K562 (cell line): ENCODE measurements around the gene ELK4. TPM values are rescaled to one million over a fixed set of nuclear protein-coding genes. Genes with fewer than 3 reads are reported as not detected.
A peak's percentile ranks its signal among the peaks of the same experiment; 100 is the strongest.

Experiments
- ATAC-seq: fragments of 200-7000 bp; cut with Tn5 transposase; 3 replicates; pipeline ENCODE4 v1.9.1; 2020; ENCODE audit warnings: moderate library complexity
- BruUV-seq: library from RNA; stranded (reverse); fragments of 400-500 nt; replicated peaks from 2 replicates; lab custom pipeline; 2021; lab: Mats Ljungman, UMichigan
- CTCF ChIA-PET: fragments of 300-600 bp; formaldehyde crosslinking; extraction: SDS; loops from one replicate; lab custom pipeline; 2021; ENCODE audit warnings: low intra/inter-chr PET ratio; lab: Yijun Ruan, JAX
- POLR2A ChIA-PET: fragments of 300-600, 350-650 bp; sonication (Branson Sonifier 250); formaldehyde crosslinking; extraction: SDS; loops from one replicate; lab custom pipeline; 2021; ENCODE audit warnings: antibody characterized with exemption, inconsistent platforms; lab: Yijun Ruan, JAX
- DNase-seq, 4 experiments: peaks; one replicate each; pipeline versions ENCODE4 v3.0.0 to v3.0.0-alpha.2; 2011 to 2018; ENCODE audit warnings: low spot score in 3 of 4, mixed read lengths in 3 of 4; ENCODE audit errors: extremely low read depth in 1 of 4
- FAIRE-seq: peaks from 2 replicates; lab custom pipeline; 2011; peaks lifted over from hg19 to GRCh38; lab: Jason Lieb, UNC
- H2AFZ ChIP-seq: 2 replicates; pipeline ENCODE4 v1.6.0; 2011; ENCODE audit warnings: low read depth, low read length, control low read depth, inconsistent platforms
- H3K27ac ChIP-seq: fragments of 200-600 bp; 3 replicates; pipeline ENCODE4 v1.8.0; 2011; ENCODE audit warnings: low read depth, mild to moderate bottlenecking, control low read depth, inconsistent platforms, low read length, moderate library complexity, mixed read lengths; ENCODE audit errors: extremely low read depth
- H3K27me3 ChIP-seq, 2 experiments: fragments of 300-600 bp in 1 of 2; 2 replicates in 1 of 2; 3 replicates in 1 of 2; pipeline versions ENCODE4 v1.6.0 to v1.8.0; 2011; ENCODE audit warnings: inconsistent platforms in 2 of 2, low read length in 2 of 2, mild to moderate bottlenecking in 1 of 2, mixed read lengths in 1 of 2, moderate library complexity in 1 of 2; ENCODE audit not compliant: control insufficient read depth in 2 of 2, insufficient read depth in 2 of 2
- H3K36me3 ChIP-seq: fragments of 300-600 bp; 3 replicates; pipeline ENCODE4 v1.8.0; 2011; ENCODE audit warnings: mild to moderate bottlenecking, low read length, inconsistent platforms; ENCODE audit not compliant: control insufficient read depth, insufficient read depth
- H3K4me1 ChIP-seq, 2 experiments: fragments of 200-600 bp in 1 of 2; replicated peaks in 1 of 2; 2 replicates in 1 of 2; 3 replicates in 1 of 2; pipeline versions ENCODE4 v1.5.1 to v1.8.0; 2011; ENCODE audit warnings: inconsistent platforms in 2 of 2, low read length in 2 of 2, mild to moderate bottlenecking in 1 of 2, mixed read lengths in 1 of 2, moderate library complexity in 1 of 2; ENCODE audit not compliant: control insufficient read depth in 2 of 2, insufficient read depth in 2 of 2
- H3K4me2 ChIP-seq: 2 replicates; pipeline ENCODE4 v1.6.1; 2011; ENCODE audit warnings: low read length, control low read depth, inconsistent platforms, mixed read lengths; ENCODE audit not compliant: insufficient read depth
- H3K4me3 ChIP-seq: fragments of 200-600 bp; sonication (generic), shearing (Covaris generic); 2 replicates; pipeline ENCODE4 v1.5.1; 2016; ENCODE audit warnings: control low read depth, inconsistent platforms
- H3K79me2 ChIP-seq: fragments of 200-600 bp; 3 replicates; pipeline ENCODE4 v1.8.0; 2011; ENCODE audit warnings: low read length, inconsistent platforms; ENCODE audit not compliant: control insufficient read depth, insufficient read depth
- H3K9ac ChIP-seq, 2 experiments: 2 replicates each; pipeline versions ENCODE4 v1.6.0 to v1.6.1; 2011; ENCODE audit warnings: low read depth in 2 of 2, low read length in 2 of 2, control low read depth in 1 of 2, inconsistent platforms in 1 of 2, mild to moderate bottlenecking in 1 of 2, mixed read lengths in 1 of 2; ENCODE audit not compliant: insufficient read depth in 1 of 2
- H3K9me1 ChIP-seq: one replicate; pipeline ENCODE4 v1.6.0; 2011; ENCODE audit warnings: inconsistent platforms, mild to moderate bottlenecking, low read length, moderate library complexity; ENCODE audit not compliant: control insufficient read depth, insufficient read depth
- H3K9me3 ChIP-seq: replicated peaks from 2 replicates; pipeline ENCODE4 v1.5.1; 2011; ENCODE audit warnings: low read depth, low read length, inconsistent platforms; ENCODE audit not compliant: control insufficient read depth, insufficient read depth
- H4K20me1 ChIP-seq: replicated peaks from 2 replicates; pipeline ENCODE4 v1.6.1; 2011; ENCODE audit warnings: low read length, inconsistent platforms, mixed read lengths; ENCODE audit not compliant: control insufficient read depth, insufficient read depth
- C11orf30 ChIP-seq: fragments of 450-650 bp; IDR thresholded peaks from 2 replicates; pipeline ENCODE4 v1.6.1; 2016; ENCODE audit warnings: low read depth, mild to moderate bottlenecking
- CBFA2T3 ChIP-seq: fragments of 450-650 bp; IDR thresholded peaks from 2 replicates; pipeline ENCODE4 v1.6.1; 2017
- CSDE1 ChIP-seq, 2 experiments: fragments of 450-650 bp; IDR thresholded peaks; 2 replicates each; pipeline ENCODE4 v1.6.1; 2016; ENCODE audit warnings: mild to moderate bottlenecking in 1 of 2
- ESRRA ChIP-seq: fragments of 450-650 bp; IDR thresholded peaks from 2 replicates; pipeline ENCODE4 v1.6.1; 2014; ENCODE audit warnings: low read depth, mild to moderate bottlenecking, moderate library complexity, borderline replicate concordance
- GATAD2A ChIP-seq: fragments of 450-650 bp; IDR thresholded peaks from 2 replicates; pipeline ENCODE4 v1.6.1; 2017
- HIVEP1 ChIP-seq: fragments of 250-450 bp; sonication (Bioruptor Pico); IDR thresholded peaks from 2 replicates; pipeline ENCODE4 v1.4.0; 2020; ENCODE audit warnings: mild to moderate bottlenecking
- MAFF ChIP-seq: IDR thresholded peaks from 2 replicates; pipeline ENCODE4 v1.6.1; 2012; ENCODE audit warnings: low read length, improper control_type of control experiment
- MAFG ChIP-seq: fragments of 450-650 bp; conservative IDR thresholded peaks from 2 replicates; pipeline ENCODE4 v1.6.1; 2016; ENCODE audit warnings: missing genetic modification characterization, missing compliant biosample characterization
- MAFK ChIP-seq: IDR thresholded peaks from 2 replicates; pipeline ENCODE4 v1.6.1; 2011; ENCODE audit warnings: low read length, improper control_type of control experiment
- RAD21 ChIP-seq, 2 experiments: fragments of 250-450 bp in 1 of 2; fragments of 450-650 bp in 1 of 2; sonication (Bioruptor Pico) in 1 of 2; formaldehyde crosslinking in 1 of 2; IDR thresholded peaks in 1 of 2; conservative IDR thresholded peaks in 1 of 2; 2 replicates each; pipeline versions ENCODE4 v1.4.0 to v1.8.0; 2020 to 2022; ENCODE audit warnings: mild to moderate bottlenecking in 2 of 2, moderate library complexity in 1 of 2
- SAFB2 ChIP-seq: fragments of 200-400 bp; formaldehyde crosslinking; IDR thresholded peaks from 2 replicates; pipeline ENCODE4 v1.6.1; 2018; ENCODE audit warnings: borderline replicate concordance, low read length, low read depth, moderate library complexity; ENCODE audit not compliant: severe bottlenecking
- SMARCA5 ChIP-seq: fragments of 450-650 bp; IDR thresholded peaks from 2 replicates; pipeline ENCODE4 v1.6.1; 2016
- ZBTB1 ChIP-seq: sonication (generic); formaldehyde crosslinking; IDR thresholded peaks from 2 replicates; pipeline ENCODE4 v1.8.1; 2023; ENCODE audit warnings: missing genetic modification reagents, low read depth, mild to moderate bottlenecking, borderline replicate concordance
- ZBTB7A ChIP-seq: IDR thresholded peaks from 2 replicates; pipeline ENCODE4 v1.6.1; 2011; ENCODE audit warnings: low read depth, mild to moderate bottlenecking, low read length, moderate library complexity, borderline replicate concordance; ENCODE audit not compliant: control insufficient read depth
- ZNF134 ChIP-seq: fragments of 250-450 bp; sonication (Bioruptor Pico); conservative IDR thresholded peaks from 2 replicates; pipeline ENCODE4 v1.4.0; 2020
- ZNF316 ChIP-seq: fragments of 450-650 bp; IDR thresholded peaks from 2 replicates; pipeline ENCODE4 v1.6.1; 2016
- ZNF398 ChIP-seq: fragments of 250-450 bp; sonication (Bioruptor Pico); IDR thresholded peaks from 2 replicates; pipeline ENCODE4 v1.8.0; 2021; ENCODE audit warnings: moderate library complexity, mild to moderate bottlenecking, inconsistent platforms
- WGBS: fragments of 100-300 bp; shearing (Covaris generic); methylation state at CpG from one replicate; pipeline ENCODE4 v1.1.6; 2016; ENCODE audit warnings: low coverage, mixed read lengths; ENCODE audit not compliant: insufficient coverage; ENCODE audit errors: missing lambda C conversion rate; 5-methylcytosine and 5-hydroxymethylcytosine counted together
- in situ Hi-C: fragments of 300-500 bp; cut with MboI; formaldehyde crosslinking; loops from 4 replicates; pipeline ENCODE4 v1.15.0; 2018; ENCODE audit warnings: inconsistent platforms, mixed read lengths
- intact Hi-C: fragments of 100-400 bp; cut with micrococcal nuclease; formaldehyde crosslinking; loops from 2 replicates; pipeline ENCODE4 v1.14.2; 2022
- polyA plus RNA-seq, 8 experiments: library from polyadenylated mRNA; depleted of rRNA in 4 of 8; stranded (reverse) in 5 of 8; unstranded in 3 of 8; fragments of >200 nt; fragmentation: Nextera tagmentation in 2 of 8; fragmentation: Illumina TruSeq in 1 of 8; extraction: Ambion mirVana in 2 of 8; extraction: Trizol in 1 of 8; gene quantifications; 2 replicates each; pipeline versions ENCODE4 v1.2.1 to v1.2.3, GENCODE V29; 2011 to 2014; ENCODE audit warnings: inconsistent platforms in 1 of 8, missing spikeins in 1 of 8
- total RNA-seq, 7 experiments: library from RNA; depleted of rRNA in 6 of 7; stranded (reverse); fragments of >200 nt in 6 of 7; fragmentation: Illumina TruSeq in 2 of 7; extraction: Trizol in 2 of 7; gene quantifications; 2 replicates each; pipeline versions ENCODE4 v1.2.1 to v1.2.3, GENCODE V29; 2011 to 2021; ENCODE audit warnings: low replicate concordance in 1 of 7
- TF ChIP-seq, protein P1 (sequence below): sonication (generic); formaldehyde crosslinking; IDR thresholded peaks from 2 replicates; pipeline ENCODE4 v1.8.0; 2022; ENCODE audit warnings: mild to moderate bottlenecking, low read depth, missing genetic modification reagents

ELK4 gene
- total and polyA plus RNA-seq, 9 of the 15 experiments (the other 6 are each of a cell fraction or from before 2014, with no cell fraction given) = 2.0 to 21.7 (median 9.2) TPM

DNA sequence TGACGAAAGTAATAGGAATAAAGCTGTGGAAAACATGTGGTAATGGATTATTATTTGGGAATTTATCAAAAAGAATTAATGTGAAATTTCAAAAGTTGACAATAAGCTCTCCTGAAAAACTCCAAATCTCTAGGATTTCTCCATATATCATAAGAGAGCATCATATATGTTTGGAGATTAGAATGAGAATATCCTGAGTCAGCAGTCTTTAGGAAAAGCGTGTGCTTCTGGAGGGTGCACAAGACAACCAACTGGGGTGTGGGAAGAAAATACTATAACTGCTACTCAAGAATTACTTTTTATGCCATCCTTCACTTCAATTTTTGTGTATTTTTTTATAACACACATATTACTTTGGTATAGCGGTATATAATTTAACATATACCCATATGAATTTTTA is 19.7 kb downstream of the ELK4 start:
- BruUV-seq = no TSS peak
- Histone ChIP-seq H3K27me3 (no peaks in the 10 kb centered on the region), H3K4me1 (no peaks in the 10 kb centered on the region), H3K4me2 (no peak overlapping the region), H3K9me3 (no peaks in the 10 kb centered on the region), H3K4me3 (no peak overlapping the region), H3K36me3 (peaks cover 81% of the 10 kb centered on the region), H3K79me2 (peaks cover 11% of the 10 kb centered on the region; the same call in 1 of the 3 replicates), H3K27ac (no peak overlapping the region), H3K9me1 (no peaks in the 10 kb centered on the region), H2AFZ (no peak overlapping the region), H4K20me1 (no peaks in the 10 kb centered on the region), H3K9ac (no peak overlapping the region)
- peak; percentile 97 for TF ChIP-seq MAFF
- no peak for TF ChIP-seq SAFB2
- TF ChIP-seq GATAD2A = no peak
- peak; percentile 97 for TF ChIP-seq MAFK
- TF ChIP-seq ZBTB7A = no peak
- TF ChIP-seq SMARCA5 = no peak
- no peak for TF ChIP-seq ZNF134 (CRISPR knock-in tag)
- no peak for TF ChIP-seq RAD21 (CRISPR knock-in tag; conservative IDR thresholded peaks at IDR 0.05 in 1 of 2, IDR thresholded peaks at IDR 0.05 in 1 of 2)
- peak; percentile 95 for TF ChIP-seq ZNF316
- TF ChIP-seq CBFA2T3 = no peak
- no peak for TF ChIP-seq CSDE1 (IDR thresholded peaks at IDR 0.05)
- TF ChIP-seq ESRRA = no peak
- TF ChIP-seq HIVEP1 (CRISPR knock-in tag) = no peak
- no peak for TF ChIP-seq ZNF398
- no peak for TF ChIP-seq ZBTB1 (CRISPR knock-in tag)
- peak; percentile 92 for TF ChIP-seq C11orf30
- peak; percentile 90 for TF ChIP-seq MAFG
- TF ChIP-seq, protein P1, sequence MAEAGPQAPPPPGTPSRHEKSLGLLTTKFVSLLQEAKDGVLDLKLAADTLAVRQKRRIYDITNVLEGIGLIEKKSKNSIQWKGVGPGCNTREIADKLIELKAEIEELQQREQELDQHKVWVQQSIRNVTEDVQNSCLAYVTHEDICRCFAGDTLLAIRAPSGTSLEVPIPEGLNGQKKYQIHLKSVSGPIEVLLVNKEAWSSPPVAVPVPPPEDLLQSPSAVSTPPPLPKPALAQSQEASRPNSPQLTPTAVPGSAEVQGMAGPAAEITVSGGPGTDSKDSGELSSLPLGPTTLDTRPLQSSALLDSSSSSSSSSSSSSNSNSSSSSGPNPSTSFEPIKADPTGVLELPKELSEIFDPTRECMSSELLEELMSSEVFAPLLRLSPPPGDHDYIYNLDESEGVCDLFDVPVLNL (CRISPR knock-in tag) = no peak
- intact Hi-C loops = no loop called here
- ChIA-PET POLR2A (interaction anchor here (0.8 kb wide), 1 partner anchor 10 kb away, joined by 4 read pairs; no protein-coding TSS in a partner anchor), CTCF (no interaction called here)
- FAIRE-seq (no peak), DNase-seq (no peak), ATAC-seq (no peak)
- 93% methylated on average over 3 of the region's 3 CpGs for WGBS
- in situ Hi-C loops = no loop called here
